ENCODE measurements around the gene ASCC3.

GRCh38 chr6:100509101-100509500 is 372.0 kb downstream of the ASCC3 start:
- no peak for TF ChIP-seq EZH2 (IDR thresholded peaks at IDR 0.05; ENCODE audit: insufficient read depth, poor library complexity, severe bottlenecking)
- TF ChIP-seq EZH2phosphoT487 (IDR thresholded peaks at IDR 0.05; ENCODE audit: insufficient read depth, low read depth) = no peak

Measured in GM23248 (cell line).